Liver (tissue), 9 donors: ENCODE results near the gene TRABD. TPM values are rescaled to one million over a fixed set of nuclear protein-coding genes. Genes with fewer than 3 reads are reported as not detected.

Source experiments
- DNase-seq: peaks from one replicate; pipeline ENCODE4 v3.0.0-alpha.2; 2017; ENCODE audit warnings: low spot score
- H3K27ac ChIP-seq, 2 donors: one replicate each; pipeline ENCODE4 v1.7.0; 2013; ENCODE audit warnings: inconsistent platforms in 2 of 2, low read length in 2 of 2, control low read depth in 1 of 2, low read depth in 1 of 2, mild to moderate bottlenecking in 1 of 2
- H3K27me3 ChIP-seq, 4 donors: one replicate each; pipeline versions ENCODE4 v1.6.1 to v1.7.0; 2013; ENCODE audit warnings: low read length in 3 of 4, inconsistent platforms in 1 of 4, mild to moderate bottlenecking in 1 of 4, moderate library complexity in 1 of 4; ENCODE audit not compliant: control insufficient read depth in 4 of 4, insufficient read depth in 4 of 4
- H3K36me3 ChIP-seq, 4 donors: one replicate each; pipeline versions ENCODE4 v1.6.1 to v1.7.0; 2013; ENCODE audit warnings: low read length in 3 of 4, mild to moderate bottlenecking in 3 of 4, low read depth in 1 of 4, moderate library complexity in 1 of 4; ENCODE audit not compliant: control insufficient read depth in 4 of 4, insufficient read depth in 3 of 4
- H3K4me1 ChIP-seq, 4 donors: one replicate each; pipeline versions ENCODE4 v1.6.1 to v1.7.0; 2013; ENCODE audit warnings: low read length in 3 of 4, mild to moderate bottlenecking in 3 of 4, moderate library complexity in 1 of 4; ENCODE audit not compliant: control insufficient read depth in 4 of 4, insufficient read depth in 4 of 4
- H3K4me3 ChIP-seq, 3 donors: one replicate each; pipeline versions ENCODE4 v1.6.1 to v1.7.0; 2013; ENCODE audit warnings: low read length in 3 of 3, control low read depth in 1 of 3, low read depth in 1 of 3, mild to moderate bottlenecking in 1 of 3
- H3K9ac ChIP-seq, 2 donors: one replicate each; pipeline ENCODE4 v1.7.0; 2013; ENCODE audit warnings: low read length in 2 of 2, mild to moderate bottlenecking in 2 of 2, moderate library complexity in 2 of 2, control low read depth in 1 of 2, low read depth in 1 of 2
- H3K9me3 ChIP-seq, 4 donors: one replicate each; pipeline versions ENCODE4 v1.6.1 to v1.7.0; 2013; ENCODE audit warnings: low read length in 3 of 4; ENCODE audit not compliant: control insufficient read depth in 4 of 4
- ATF3 ChIP-seq: IDR thresholded peaks from 2 replicates; pipeline ENCODE4 v1.6.1; 2016; ENCODE audit warnings: antibody characterized with exemption
- EGR1 ChIP-seq, 2 donors: IDR thresholded peaks; 2 replicates each; pipeline ENCODE4 v1.6.1; 2016 to 2018; ENCODE audit warnings: antibody characterized with exemption in 2 of 2, low read depth in 2 of 2
- FOXA2 ChIP-seq: IDR thresholded peaks from 2 replicates; pipeline ENCODE4 v1.6.1; 2016; ENCODE audit warnings: antibody characterized with exemption
- HNF4A ChIP-seq, 2 donors: conservative IDR thresholded peaks; 2 replicates each; pipeline ENCODE4 v1.6.1; 2016; ENCODE audit warnings: antibody characterized with exemption in 2 of 2, mild to moderate bottlenecking in 2 of 2
- JUND ChIP-seq, 2 donors: IDR thresholded peaks; 2 replicates each; pipeline ENCODE4 v1.6.1; 2016; ENCODE audit warnings: antibody characterized with exemption in 2 of 2
- RAD21 ChIP-seq, 2 donors: IDR thresholded peaks; 2 replicates each; pipeline ENCODE4 v1.6.1; 2016; ENCODE audit warnings: antibody characterized with exemption in 2 of 2, mild to moderate bottlenecking in 2 of 2
- REST ChIP-seq: IDR thresholded peaks from 2 replicates; pipeline ENCODE4 v1.6.1; 2016; ENCODE audit warnings: antibody characterized with exemption, mild to moderate bottlenecking
- SP1 ChIP-seq: IDR thresholded peaks from 2 replicates; pipeline ENCODE4 v1.6.1; 2018; ENCODE audit warnings: antibody characterized with exemption, mild to moderate bottlenecking
- TAF1 ChIP-seq: conservative IDR thresholded peaks from 2 replicates; pipeline ENCODE4 v1.6.1; 2016; ENCODE audit warnings: antibody characterized with exemption, mild to moderate bottlenecking
- YY1 ChIP-seq: IDR thresholded peaks from 2 replicates; pipeline ENCODE4 v1.6.1; 2016; ENCODE audit warnings: antibody characterized with exemption, mild to moderate bottlenecking
- WGBS: extraction: QIAGEN DNeasy Blood & Tissue Kit; methylation state at CpG from one replicate; pipeline ENCODE4 v1.1.7; 2013; 5-methylcytosine and 5-hydroxymethylcytosine counted together
- polyA plus RNA-seq, 2 donors: library from polyadenylated mRNA; stranded (reverse) in 1 of 2; unstranded in 1 of 2; fragments of 200-250 nt in 1 of 2; fragments of >200 nt in 1 of 2; fragmentation: Nextera tagmentation in 1 of 2; extraction: Ambion mirVana in 1 of 2; gene quantifications; one replicate each; pipeline versions ENCODE4 v1.2.1 to v1.2.3, GENCODE V29; 2013 to 2015
- total RNA-seq, 2 donors: library from RNA; depleted of rRNA; stranded (reverse); fragments of >200 nt; gene quantifications; one replicate each; pipeline ENCODE4 v1.2.3, GENCODE V29; 2014
- donor health status: healthy.
- donor health status: healthy.
- donor health status: healthy.
- donor health status: healthy.
- donor health status: healthy.

TRABD gene
- total and polyA plus RNA-seq, 4 donors, result 10.5 to 29.7 (median 16.4) TPM

GRCh38 chr22:50186181-50186714, 535 bp downstream of the TRABD start (continued):
- no peak for TF ChIP-seq REST
- TF ChIP-seq SP1, result no peak
- no peak for TF ChIP-seq HNF4A (conservative IDR thresholded peaks at IDR 0.05)
- no peak for TF ChIP-seq YY1
- no peak for TF ChIP-seq EGR1 (IDR thresholded peaks at IDR 0.05; ENCODE audit: low read depth in 2 of 2)
- no peak for TF ChIP-seq ATF3
- TF ChIP-seq RAD21 (IDR thresholded peaks at IDR 0.05), result no peak
- TF ChIP-seq FOXA2, result no peak

- H3K27me3 ChIP-seq, result no peaks in the 10 kb centered on the region
- no peak for DNase-seq
- H3K9me3 ChIP-seq, result no peaks in the 10 kb centered on the region
- peaks cover 26 to 56% (median 36%) of the 10 kb centered on the region in 4 donors for H3K4me1 ChIP-seq
- TF ChIP-seq ATF3 (no peak), YY1 (no peak)
- H3K9ac ChIP-seq, result peak overlapping the region in 1 of 2 donors; percentile 15
- H3K4me3 ChIP-seq, result peak overlapping the region; percentile 55 to 92 (median 61)
- WGBS, result 69% methylated on average over 26 of the region's 26 CpGs
- H3K27ac ChIP-seq, result peak overlapping the region in 1 of 2 donors; percentile 48
- peaks cover 0 to 3% (median 0%) of the 10 kb centered on the region in 4 donors for H3K36me3 ChIP-seq
These were observed 1.2 kb downstream of the TRABD start for GRCh38 chr22:50186761-50187523.

- Histone ChIP-seq H3K27ac (no peak overlapping the region), H3K9ac (no peak overlapping the region), H3K4me1 (peaks cover 28 to 61% (median 45%) of the 10 kb centered on the region in 4 donors), H3K4me3 (no peak overlapping the region), H3K27me3 (no peaks in the 10 kb centered on the region), H3K9me3 (no peaks in the 10 kb centered on the region), H3K36me3 (peaks cover 0 to 8% (median 0%) of the 10 kb centered on the region in 4 donors)
- 96% methylated on average over 11 of the region's 11 CpGs for WGBS
- DNase-seq, result no peak
- TF ChIP-seq TAF1, result no peak
- TF ChIP-seq YY1, result no peak
- TF ChIP-seq JUND (IDR thresholded peaks at IDR 0.05), result no peak
- TF ChIP-seq FOXA2, result no peak
- no peak for TF ChIP-seq SP1
These were observed 2.6 kb downstream of the TRABD start for GRCh38 chr22:50188356-50188755.
